Activated T-cell treated with anti-CD3 and anti-CD28 coated beads, Interleukin-2, amount 50 U/mL, for 24 hours (primary cell): ENCODE measurements around the gene BET1L.
"Not testable (repeated sequence)": the region's sequence is repeated elsewhere in the genome, so short reads cannot be mapped to it uniquely, and the experiment has no call there.

Experiments used
- DNase-seq: peaks from one replicate; pipeline ENCODE4 v3.0.0-alpha.2; 2020
- H3K27ac Mint-ChIP-seq: 2 replicates; pipeline ENCODE4 v1.8.0; 2020; ENCODE audit warnings: mild to moderate bottlenecking, mixed read lengths
- H3K27me3 Mint-ChIP-seq: 2 replicates; pipeline ENCODE4 v1.8.0; 2020; ENCODE audit warnings: mixed read lengths
- H3K36me3 Mint-ChIP-seq: 2 replicates; pipeline ENCODE4 v1.8.0; 2020; ENCODE audit warnings: low read depth, mixed read lengths
- H3K4me1 Mint-ChIP-seq: 2 replicates; pipeline ENCODE4 v1.8.0; 2020; ENCODE audit warnings: low read depth, mixed read lengths
- H3K4me3 Mint-ChIP-seq: 2 replicates; pipeline ENCODE4 v1.8.0; 2020; ENCODE audit warnings: mild to moderate bottlenecking, moderate library complexity, mixed read lengths
- H3K9me3 Mint-ChIP-seq: 2 replicates; pipeline ENCODE4 v1.8.0; 2020; ENCODE audit warnings: mixed read lengths

BET1L gene, protein sequence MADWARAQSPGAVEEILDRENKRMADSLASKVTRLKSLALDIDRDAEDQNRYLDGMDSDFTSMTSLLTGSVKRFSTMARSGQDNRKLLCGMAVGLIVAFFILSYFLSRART

DNA sequence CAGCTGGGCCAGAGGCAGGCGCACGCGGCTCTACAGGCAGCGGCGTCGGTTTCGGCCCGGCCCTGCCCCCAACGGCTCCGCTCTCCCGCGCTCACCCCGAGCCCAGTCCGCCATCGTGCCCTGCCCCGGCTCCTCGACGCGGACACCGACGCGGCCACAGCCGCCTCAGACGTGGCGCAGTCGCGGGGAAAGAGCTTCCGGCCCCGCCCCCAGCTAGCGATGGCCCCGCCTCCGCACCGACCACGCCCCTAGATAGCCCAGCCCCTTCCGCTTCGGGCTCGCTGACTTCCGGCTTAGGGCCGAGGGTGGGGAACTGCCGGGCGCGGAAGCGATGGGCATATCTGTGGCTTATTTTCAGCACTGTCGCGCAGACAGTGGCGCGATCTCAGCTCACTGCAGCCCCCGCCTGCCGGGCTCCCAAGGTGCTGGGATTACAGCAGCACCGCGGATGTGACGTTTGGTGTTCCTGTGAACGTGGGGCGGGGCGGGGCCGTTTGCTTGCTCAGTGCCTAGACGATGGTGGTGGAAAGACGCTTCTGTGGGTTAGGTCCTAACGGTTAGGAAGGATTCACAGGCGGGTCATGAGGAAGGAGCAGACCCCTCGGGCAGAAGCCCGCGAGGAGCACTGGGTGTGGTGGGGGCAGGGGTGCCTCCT is at the start of gene BET1L, which contains the start of gene RIC8A:
Gene BET1L (minus strand): TSS at position 192 of the 655 bp plus-strand sequence. CDS start 78 bp downstream, at position 114.
Gene RIC8A (plus strand): TSS at position 501 of the 655 bp plus-strand sequence. CDS start 1,147 bp downstream, outside the sequence.
- Mint-ChIP-seq H3K27ac (peak within 1 kb of the TSS; percentile 97), H3K4me3 (peak within 1 kb of the TSS; percentile 99), H3K36me3 (peaks cover 92% of the 10 kb centered on the region), H3K9me3 (no peaks in the 10 kb centered on the region), H3K27me3 (no peaks in the 10 kb centered on the region), H3K4me1 (peaks cover 62% of the 10 kb centered on the region)
- DNase-seq, result peak; percentile 99

DNA sequence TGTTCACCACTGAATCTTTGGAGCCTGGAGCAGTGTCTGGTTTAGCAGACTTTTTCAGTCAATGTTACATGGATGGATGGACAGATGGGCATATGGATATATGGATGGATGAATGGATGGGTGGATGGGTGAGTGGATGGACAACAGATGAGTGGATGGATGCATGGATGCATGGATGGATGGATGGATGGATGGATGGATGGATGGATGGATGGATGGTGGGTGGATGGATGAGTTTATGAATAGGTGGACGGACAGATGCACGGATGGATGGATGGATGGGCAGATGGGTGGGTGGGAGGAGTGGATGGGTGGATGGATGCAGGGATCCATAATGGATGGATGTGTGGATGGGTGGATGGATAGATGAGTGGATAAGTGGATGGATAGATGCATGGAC is 48.6 kb upstream of the BET1L start:
- Mint-ChIP-seq H3K9me3 (no peaks in the 10 kb centered on the region), H3K36me3 (peaks cover 32% of the 10 kb centered on the region), H3K4me1 (peaks cover 3% of the 10 kb centered on the region), H3K27me3 (no peaks in the 10 kb centered on the region), H3K4me3 (no peak overlapping the region), H3K27ac (no peak overlapping the region)
- DNase-seq, result no peak

DNA sequence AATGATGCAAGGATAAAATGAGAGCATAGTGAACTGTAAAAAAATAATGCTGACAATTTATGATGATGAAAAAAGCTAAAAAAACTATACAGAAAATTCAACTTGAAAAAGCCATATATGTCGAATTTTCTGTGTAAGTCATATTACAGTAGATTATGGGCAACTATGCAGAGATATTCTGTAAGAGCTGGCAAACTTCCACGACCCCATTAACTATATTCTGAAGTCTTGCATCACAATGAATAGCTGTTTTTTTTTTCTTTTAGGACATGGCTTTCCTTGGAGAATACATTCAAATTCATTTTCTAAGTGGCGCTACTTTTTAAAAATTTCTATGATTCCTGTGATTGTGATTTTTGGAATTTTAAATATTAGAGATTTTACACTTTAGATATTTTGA is 48.0 kb upstream of the BET1L start:
- no peaks in the 10 kb centered on the region for H3K27me3 Mint-ChIP-seq
- H3K27ac Mint-ChIP-seq, result no peak overlapping the region

DNA sequence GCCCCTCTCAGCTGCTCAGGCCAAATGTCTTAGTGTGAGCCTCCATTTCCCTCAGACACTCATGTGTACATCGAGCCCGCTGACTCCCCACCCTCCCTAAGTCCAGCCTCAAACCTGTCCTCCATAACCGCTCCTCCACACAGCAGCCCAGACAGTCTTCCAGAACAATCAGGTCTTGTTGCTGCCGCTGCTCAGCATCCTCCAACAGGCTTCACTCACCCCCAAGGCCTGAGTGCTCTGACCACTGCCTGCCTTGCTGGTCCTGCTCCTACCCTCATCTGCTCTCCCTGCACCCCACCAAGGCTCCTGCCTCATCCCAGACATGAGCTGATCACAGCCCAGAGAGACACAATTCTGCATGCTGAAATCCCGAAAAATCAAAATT is 46.7 kb upstream of the BET1L start:
- no peak for DNase-seq
- peaks cover 16% of the 10 kb centered on the region for H3K4me1 Mint-ChIP-seq
- peaks cover 49% of the 10 kb centered on the region for H3K36me3 Mint-ChIP-seq
- peak overlapping the region; percentile 22 for H3K27ac Mint-ChIP-seq
- no peaks in the 10 kb centered on the region for H3K27me3 Mint-ChIP-seq
- H3K9me3 Mint-ChIP-seq, result no peaks in the 10 kb centered on the region
- H3K4me3 Mint-ChIP-seq, result no peak overlapping the region

More for the DNA sequence above, 48.0 kb upstream of the BET1L start:
- H3K9me3 Mint-ChIP-seq, result no peaks in the 10 kb centered on the region
- H3K4me1 Mint-ChIP-seq, result peaks cover 8% of the 10 kb centered on the region
- DNase-seq, result no peak
- peaks cover 38% of the 10 kb centered on the region for H3K36me3 Mint-ChIP-seq
- no peak overlapping the region for H3K4me3 Mint-ChIP-seq

DNA sequence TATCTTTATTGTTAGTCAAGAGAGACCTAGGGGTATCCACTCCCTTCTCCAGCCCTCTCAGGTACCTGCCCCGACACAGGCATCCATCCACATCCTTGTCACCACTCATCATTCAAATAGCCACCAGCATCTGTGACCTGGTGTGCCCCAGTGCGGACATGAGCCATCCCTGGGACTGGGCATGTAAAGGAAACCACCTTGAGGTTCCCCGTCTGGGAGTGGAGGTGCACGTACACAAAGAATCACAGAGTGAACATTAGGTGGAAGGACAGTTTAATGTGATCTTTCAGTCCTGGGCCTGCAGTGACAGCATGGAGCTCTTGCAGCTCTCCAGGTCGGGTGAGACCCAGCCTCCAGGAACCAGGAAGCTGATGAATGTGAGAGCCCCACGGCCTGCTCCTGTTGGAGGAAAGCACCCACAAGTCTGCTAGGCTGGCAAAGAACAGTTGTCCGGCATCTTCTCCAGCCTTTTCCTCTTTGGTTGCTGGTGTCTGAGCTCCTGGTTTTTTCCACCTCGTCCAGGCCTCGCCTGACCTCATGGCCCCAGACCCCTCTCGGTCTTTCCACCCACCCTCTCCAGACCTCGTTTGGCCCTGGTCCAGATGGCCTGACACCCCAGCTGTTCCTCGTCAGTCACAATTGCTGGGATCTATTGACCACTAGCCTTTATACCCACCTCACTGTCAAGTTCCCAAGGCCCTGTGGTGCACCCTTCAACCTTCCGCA is 46.1 kb upstream of the BET1L start:
- no peak overlapping the region for H3K27ac Mint-ChIP-seq
- no peak for DNase-seq
- H3K36me3 Mint-ChIP-seq, result peaks cover 54% of the 10 kb centered on the region
- no peaks in the 10 kb centered on the region for H3K27me3 Mint-ChIP-seq
- H3K4me1 Mint-ChIP-seq, result peaks cover 20% of the 10 kb centered on the region
- H3K9me3 Mint-ChIP-seq, result no peaks in the 10 kb centered on the region
- no peak overlapping the region for H3K4me3 Mint-ChIP-seq

DNA sequence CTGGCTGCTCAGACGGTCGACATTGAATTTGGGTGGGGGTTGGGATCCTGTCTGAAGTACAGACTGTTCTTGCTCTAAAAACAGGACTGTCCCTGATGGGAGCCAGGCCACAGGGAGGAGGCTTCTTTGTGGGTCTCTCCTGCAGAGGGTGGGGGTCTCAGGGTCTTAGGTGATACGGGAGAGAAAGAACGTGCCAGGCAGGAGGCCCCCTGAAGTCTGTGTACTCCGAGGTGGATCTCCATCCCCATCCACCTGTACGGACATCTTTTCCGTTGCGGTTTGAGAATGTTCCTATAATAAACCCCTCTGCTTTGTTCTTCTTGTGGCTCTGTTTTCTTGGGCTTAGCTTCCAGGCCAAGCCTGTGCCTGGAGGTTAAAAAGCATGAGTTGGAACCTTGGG is 45.5 kb upstream of the BET1L start:
- no peak for DNase-seq
- Mint-ChIP-seq H3K9me3 (no peaks in the 10 kb centered on the region), H3K27me3 (no peaks in the 10 kb centered on the region), H3K4me1 (peaks cover 26% of the 10 kb centered on the region), H3K27ac (no peak overlapping the region), H3K4me3 (no peak overlapping the region), H3K36me3 (peaks cover 61% of the 10 kb centered on the region)

DNA sequence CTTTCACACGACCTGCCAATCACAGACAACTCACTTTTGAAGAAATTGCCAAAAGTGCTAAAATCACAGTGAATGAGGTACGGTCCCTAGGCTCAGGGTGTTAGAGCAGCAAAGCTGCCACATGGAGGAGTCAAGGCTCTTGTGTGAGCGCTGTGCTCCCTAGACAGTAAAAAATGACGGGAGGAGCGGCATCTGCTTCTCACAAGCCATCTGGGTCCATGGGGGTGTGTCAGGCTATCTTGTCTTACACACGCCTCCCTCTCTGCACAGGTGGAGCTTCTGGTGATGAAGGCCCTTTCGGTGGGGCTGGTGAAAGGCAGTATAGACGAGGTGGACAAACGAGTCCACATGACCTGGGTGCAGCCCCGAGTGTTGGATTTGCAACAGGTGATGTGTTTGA is 44.4 kb upstream of the BET1L start:
- H3K4me3 Mint-ChIP-seq, result no peak overlapping the region
- H3K4me1 Mint-ChIP-seq, result peaks cover 26% of the 10 kb centered on the region
- no peak for DNase-seq
- H3K27me3 Mint-ChIP-seq, result no peaks in the 10 kb centered on the region
- peak overlapping the region; percentile 10 for H3K27ac Mint-ChIP-seq
- H3K36me3 Mint-ChIP-seq, result peaks cover 72% of the 10 kb centered on the region
- H3K9me3 Mint-ChIP-seq, result no peaks in the 10 kb centered on the region

DNA sequence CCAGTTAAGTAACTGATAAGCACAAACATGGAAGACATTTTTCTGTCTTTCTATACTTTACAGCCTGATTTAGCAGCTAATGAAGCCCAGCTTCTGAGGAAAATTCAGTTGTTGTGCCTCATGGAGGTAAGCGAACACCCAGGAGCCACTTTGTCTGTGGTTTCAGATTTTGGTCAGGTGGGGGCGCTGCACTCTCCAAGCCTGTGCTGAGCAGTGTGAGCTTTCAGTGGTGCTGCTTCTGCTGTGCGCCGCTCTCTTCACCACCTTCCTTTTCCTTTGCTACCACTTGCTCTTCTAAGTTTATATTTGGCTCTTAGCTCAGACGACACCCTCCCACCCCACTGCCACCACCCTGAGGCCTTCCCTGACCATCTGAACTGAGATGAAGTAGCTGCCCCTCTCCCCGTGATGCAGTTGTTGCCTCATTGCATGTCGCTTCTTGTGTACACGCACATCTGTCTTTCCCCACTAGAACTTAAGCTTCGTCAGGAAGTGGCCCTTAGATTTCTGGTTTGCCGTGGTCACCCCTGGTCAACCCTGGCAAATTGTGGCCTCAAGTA is 43.6 kb upstream of the BET1L start:
- peaks cover 79% of the 10 kb centered on the region for H3K36me3 Mint-ChIP-seq

DNA sequence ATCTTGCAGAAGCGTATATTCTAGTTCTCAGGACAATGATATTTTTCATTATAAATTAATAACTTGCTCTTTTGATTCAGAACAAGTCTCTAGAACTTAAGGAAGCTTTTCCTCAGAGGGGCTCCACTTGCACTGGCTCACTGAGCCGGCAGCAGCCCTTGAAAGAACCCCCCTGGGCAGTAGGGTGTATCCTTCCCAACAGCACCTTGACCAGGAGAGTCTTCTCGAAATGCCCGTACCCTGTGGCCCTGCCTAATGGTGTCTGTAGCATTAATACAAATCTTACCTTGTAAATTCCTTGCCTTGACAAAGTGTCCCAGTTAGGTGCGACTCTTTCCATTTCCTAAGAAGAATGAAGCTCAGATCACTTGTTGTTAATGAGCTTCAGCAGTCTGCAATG is 43.1 kb upstream of the BET1L start:
- DNase-seq, result no peak
- Mint-ChIP-seq H3K4me1 (peaks cover 27% of the 10 kb centered on the region), H3K27ac (peak overlapping the region; percentile 84), H3K4me3 (no peak overlapping the region), H3K36me3 (peaks cover 85% of the 10 kb centered on the region), H3K9me3 (no peaks in the 10 kb centered on the region), H3K27me3 (no peaks in the 10 kb centered on the region)

More for the DNA sequence above, 43.6 kb upstream of the BET1L start:
- Mint-ChIP-seq H3K27me3 (no peaks in the 10 kb centered on the region), H3K27ac (peak overlapping the region; percentile 84), H3K9me3 (no peaks in the 10 kb centered on the region), H3K4me1 (peaks cover 26% of the 10 kb centered on the region), H3K4me3 (no peak overlapping the region)
- DNase-seq, result peak; percentile 83

DNA sequence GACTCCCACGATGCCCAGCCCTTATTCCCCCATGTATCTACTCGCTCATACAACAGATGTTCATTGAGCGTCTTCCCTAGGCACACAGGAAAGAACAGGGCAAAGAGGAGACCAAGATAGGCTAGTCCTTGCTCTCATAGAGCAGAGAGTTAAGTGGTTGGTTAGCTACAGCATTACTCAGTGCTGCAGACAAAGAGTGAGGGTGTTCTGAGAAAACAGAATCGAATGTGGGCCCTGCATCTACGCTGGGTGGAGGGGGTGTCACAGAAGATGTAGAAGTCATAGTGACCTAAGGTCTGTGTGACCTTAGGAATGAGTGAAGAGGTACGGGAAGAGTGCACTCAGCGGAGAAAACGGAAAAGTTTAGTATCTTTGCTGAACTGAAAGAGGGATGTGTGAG is 41.9 kb upstream of the BET1L start:
- no peak overlapping the region for H3K4me3 Mint-ChIP-seq
- H3K9me3 Mint-ChIP-seq, result no peaks in the 10 kb centered on the region
- peaks cover 31% of the 10 kb centered on the region for H3K4me1 Mint-ChIP-seq
- H3K36me3 Mint-ChIP-seq, result peaks cover 97% of the 10 kb centered on the region
- H3K27me3 Mint-ChIP-seq, result no peaks in the 10 kb centered on the region
- no peak for DNase-seq
- H3K27ac Mint-ChIP-seq, result peak overlapping the region; percentile 45

DNA sequence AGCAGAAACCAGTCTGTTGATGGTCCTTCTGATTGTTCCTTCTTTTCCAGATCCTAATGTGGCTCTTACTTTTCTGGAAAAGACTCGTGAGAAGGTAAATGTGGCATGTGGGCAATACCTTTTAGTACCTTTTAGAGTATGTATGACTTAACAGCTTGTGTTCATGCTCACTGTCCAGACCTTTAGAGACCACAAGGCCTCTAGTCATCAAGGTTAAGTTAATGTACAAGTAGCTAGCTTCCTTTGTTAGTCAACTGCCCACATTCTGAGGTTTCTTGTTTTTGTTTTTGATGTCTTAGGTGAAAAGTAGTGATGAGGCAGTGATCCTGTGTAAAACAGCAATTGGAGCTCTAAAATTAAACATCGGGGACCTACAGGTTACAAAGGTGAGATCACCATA is 37.2 kb upstream of the BET1L start:
- Mint-ChIP-seq H3K4me3 (no peak overlapping the region), H3K27me3 (no peaks in the 10 kb centered on the region), H3K27ac (no peak overlapping the region), H3K4me1 (peaks cover 51% of the 10 kb centered on the region), H3K36me3 (peaks cover 97% of the 10 kb centered on the region), H3K9me3 (no peaks in the 10 kb centered on the region)
- DNase-seq, result no peak

DNA sequence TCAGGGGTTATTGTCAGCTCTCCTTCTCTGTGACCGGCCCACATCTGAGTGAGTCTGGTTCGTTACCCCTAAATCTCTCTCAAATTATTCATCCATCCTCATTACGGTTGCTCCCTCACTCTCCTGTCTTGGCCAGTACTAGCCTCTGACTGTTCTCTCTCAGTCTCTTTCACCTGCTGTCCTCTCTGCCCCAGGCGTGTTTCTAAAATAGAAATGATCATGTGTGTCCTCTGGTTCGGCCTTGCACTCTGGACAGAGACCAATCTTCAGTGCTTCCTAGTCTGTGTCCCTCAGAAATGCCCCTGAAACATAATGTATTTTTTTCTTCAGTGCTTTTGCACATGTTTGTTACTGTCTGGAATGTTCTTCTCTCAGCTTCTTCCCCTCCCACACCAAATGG is 34.4 kb upstream of the BET1L start:
- Mint-ChIP-seq H3K4me3 (no peak overlapping the region), H3K9me3 (no peaks in the 10 kb centered on the region), H3K27ac (peak overlapping the region; percentile 16), H3K36me3 (peaks cover 97% of the 10 kb centered on the region), H3K4me1 (peaks cover 53% of the 10 kb centered on the region), H3K27me3 (no peaks in the 10 kb centered on the region)
- no peak for DNase-seq

DNA sequence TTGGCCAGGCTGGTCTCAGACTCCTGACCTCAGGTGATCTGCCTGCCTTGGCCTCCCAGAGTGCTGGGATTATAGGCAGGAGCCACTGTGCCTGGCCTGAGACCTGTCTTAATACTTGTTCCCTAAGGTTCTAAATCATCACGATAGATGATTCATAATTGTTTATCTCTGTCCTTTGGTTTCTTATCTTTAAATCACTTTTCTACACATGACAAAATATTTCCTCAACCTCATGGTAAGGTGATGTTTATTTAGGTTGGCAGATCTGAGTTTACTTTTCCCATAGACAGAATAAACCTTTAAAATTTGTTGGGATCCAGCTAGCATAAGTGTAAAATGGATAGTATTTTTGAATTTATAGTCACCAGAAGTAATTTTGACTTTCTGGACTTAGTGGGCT is 33.1 kb upstream of the BET1L start:
- H3K27ac Mint-ChIP-seq, result peak overlapping the region; percentile 100
- H3K27me3 Mint-ChIP-seq, result no peaks in the 10 kb centered on the region
- peaks cover 59% of the 10 kb centered on the region for H3K4me1 Mint-ChIP-seq
- no peak for DNase-seq
- no peak overlapping the region for H3K4me3 Mint-ChIP-seq
- H3K36me3 Mint-ChIP-seq, result peaks cover 83% of the 10 kb centered on the region
- no peaks in the 10 kb centered on the region for H3K9me3 Mint-ChIP-seq

DNA sequence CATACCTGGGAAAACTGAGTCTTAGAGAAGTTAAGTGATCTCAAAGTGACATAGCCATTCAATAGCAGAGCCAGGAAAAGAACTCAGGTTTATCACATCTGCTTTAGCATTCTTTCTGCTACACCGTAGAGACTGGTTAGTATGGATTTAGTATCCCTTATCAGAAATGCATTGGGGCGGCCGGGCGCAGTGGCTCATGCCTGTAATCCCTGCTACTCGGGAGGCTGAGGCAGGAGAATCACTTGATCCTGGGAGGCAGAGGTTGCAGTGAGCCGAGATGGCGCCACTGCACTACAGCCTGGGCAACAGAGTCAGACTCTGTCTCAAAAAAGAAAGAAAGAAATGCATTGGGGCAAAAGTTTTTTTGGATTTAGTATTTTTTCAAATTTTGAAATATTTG is 31.1 kb upstream of the BET1L start:
- not testable (repeated sequence) for H3K9me3 Mint-ChIP-seq, H3K27me3 Mint-ChIP-seq, DNase-seq
- Mint-ChIP-seq H3K4me3 (peak overlapping the region; percentile 99), H3K4me1 (peaks cover 54% of the 10 kb centered on the region), H3K27ac (peak overlapping the region; percentile 100), H3K36me3 (peaks cover 64% of the 10 kb centered on the region)
